Measurements from ENCODE around the gene SUMO1.
"Not testable (repeated sequence)": the region's sequence is repeated elsewhere in the genome, so short reads cannot be mapped to it uniquely, and the experiment has no call there.

Gene SUMO1

DNA sequence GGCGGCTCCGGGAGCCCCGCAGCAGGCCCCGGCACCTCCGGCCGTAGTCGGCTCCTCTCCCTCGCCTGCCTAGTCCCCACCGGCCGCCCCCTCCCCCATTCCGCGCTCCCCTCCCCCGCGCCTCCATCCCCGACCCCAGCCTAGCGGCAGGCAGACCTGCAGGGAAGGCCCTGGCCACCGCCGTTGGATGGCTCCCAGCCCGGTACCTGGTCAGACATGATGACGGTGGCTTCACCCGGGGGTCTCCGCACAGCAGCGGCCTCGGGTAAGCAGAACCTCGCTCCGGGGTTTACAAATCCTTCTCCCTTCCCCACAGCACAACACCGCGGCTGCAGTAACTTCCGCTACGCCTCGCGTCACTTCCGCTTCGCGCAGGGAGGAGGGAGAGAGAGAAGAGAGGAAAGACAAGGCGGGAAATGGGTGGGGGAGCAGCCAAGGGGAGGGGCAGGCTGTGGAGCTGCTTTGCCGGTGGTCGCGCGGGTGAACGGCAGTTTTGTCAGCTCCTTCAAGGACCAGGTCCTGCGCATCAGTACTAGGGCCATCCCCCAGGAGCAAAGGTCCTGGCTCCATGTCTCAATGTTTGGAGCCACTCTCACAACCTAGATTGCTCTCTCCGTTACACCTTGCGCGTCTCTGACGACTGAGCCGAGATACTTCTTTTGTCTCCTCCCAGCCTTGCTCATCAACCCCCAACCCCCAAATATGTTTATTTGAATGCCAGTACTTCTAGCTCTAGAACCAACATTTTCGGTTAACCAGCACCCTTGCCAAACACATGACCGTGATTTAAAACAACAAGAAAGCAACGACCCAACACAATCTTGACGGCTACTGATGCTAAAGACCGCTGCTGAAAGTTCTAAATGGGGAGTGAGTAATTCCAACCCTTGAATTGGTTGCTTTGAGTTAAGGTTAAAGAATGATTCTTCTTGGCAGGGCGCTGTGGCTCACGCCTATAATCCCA, at the start of gene SUMO1:
SUMO1 (minus strand) TSS at position 364 of the 964 bp plus-strand sequence; CDS start at position 218, 146 bp downstream.
- peak; percentile 93 for DNase-seq

DNA sequence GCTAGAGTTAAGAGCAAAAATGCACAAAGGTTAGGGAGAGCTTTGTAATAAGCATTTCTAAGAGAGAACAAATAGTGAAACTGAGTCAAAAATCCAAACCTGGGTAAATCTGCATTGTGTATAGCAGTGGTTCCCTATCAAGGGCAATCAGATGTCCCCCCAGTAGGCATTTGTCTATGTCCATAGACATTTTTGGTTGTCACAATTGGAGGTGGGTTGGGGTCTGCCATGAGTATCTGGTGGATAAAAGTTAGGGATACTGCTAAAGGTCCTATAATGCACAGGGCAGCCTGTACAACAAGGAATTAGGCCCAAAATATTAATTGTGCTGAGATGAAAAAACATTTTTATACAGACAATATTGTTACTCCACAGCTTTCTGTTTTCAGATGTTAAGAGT, 48.2 kb upstream of the SUMO1 start:
- DNase-seq = no peak

DNA sequence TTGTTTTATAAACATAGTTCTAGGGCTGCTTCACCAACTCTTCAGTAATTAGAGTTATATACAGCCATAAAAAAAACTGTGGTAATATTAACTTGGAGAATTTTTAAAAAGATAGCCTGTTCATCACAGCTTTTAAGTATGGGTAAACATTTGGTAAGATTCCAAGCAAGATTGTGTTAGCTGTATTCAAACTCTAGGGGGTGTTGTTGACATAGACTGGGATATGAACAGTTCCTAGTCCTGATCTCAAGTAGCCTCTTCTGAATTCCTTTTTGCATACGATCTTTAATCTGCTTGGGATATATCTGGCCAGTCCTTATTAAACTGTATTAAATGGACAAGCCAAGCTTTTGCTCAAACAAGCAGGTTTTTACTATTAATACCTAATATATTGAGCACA, 40.5 kb upstream of the SUMO1 start:
- DNase-seq = peak; percentile 28

DNA sequence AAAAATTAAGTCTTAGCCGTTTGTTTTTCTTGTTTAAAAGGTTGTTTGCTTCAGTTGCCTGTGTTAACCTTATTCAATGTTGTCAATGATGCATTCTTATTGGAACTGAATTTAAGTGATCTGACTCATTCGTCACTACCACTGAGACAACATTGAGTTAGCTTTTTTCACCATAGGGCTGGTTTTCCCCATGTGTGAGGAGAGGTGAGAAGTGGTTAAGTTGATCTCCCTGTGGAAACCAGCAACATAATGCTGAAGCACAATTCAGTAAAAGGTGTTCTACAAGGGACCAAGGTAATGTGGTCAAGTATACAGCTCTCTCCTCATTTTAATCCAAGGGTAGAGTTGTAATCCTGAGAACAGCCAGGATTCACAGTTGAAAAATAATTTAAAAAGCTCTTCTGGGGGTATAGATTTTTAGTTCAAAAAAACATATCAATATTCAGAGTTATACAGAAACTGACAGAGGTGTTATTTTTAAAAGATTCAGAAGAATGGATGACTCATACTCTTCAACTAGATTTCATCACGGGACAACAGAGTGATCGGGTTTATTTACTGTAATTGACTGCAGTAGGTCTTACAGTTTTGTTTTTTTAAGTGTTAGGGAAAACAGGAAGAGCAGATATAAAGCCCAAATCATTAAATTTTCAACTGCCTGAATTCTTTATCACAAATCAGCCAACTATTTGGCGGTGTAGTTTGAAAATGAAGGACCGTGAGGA, 39.8 kb upstream of the SUMO1 start:
- DNase-seq = peak; percentile 29

DNA sequence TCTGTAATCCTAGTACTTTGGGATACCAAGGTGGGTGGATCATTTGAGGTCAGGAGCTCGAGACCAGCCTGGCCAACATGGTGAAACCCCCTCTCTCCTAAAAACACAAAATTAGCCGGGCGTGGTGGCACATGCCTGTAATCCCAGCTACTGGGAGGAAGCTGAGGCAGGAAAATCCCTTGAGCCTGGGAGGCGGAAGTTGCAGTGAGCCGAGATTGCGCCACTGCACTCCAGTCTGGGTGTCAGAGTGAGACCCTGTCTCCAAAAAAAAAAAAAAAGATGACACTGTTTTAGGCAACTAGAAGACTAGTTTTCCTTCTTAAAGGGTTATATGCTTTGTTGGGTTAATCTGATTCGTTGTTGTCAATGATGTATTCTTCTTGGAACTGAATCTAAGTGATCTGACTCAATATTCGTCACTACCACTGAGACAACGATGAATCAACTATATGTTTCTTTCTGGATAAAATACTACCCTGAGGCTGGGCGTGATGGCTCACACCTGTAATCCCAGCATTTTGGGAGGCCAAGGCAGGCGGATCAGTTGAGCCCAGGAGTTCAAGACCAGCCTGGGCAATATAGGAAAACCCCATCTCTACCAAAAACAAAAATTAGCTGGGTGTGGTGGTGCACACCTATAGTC, 37.8 kb upstream of the SUMO1 start:
- not testable (repeated sequence) for DNase-seq

DNA sequence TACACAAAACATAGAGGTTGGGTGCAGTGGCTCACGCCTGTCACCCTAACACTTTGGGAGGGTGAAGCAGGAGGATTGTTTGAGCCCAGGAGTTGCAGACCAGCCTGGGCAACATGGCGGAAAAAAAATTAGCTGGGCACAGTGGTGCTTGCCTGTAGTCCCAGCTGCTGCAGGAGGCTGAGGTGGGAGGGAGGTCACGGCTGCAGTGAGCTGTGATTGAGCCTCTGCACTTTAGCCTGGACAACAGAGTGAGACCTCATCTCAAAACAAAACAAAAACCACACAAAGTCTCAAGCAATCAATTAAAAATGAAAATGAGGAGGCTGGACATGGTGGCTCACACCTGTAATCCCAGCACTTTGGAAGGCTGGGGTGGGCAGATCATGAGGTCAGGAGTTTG, 32.1 kb upstream of the SUMO1 start:
- no peak for DNase-seq

DNA sequence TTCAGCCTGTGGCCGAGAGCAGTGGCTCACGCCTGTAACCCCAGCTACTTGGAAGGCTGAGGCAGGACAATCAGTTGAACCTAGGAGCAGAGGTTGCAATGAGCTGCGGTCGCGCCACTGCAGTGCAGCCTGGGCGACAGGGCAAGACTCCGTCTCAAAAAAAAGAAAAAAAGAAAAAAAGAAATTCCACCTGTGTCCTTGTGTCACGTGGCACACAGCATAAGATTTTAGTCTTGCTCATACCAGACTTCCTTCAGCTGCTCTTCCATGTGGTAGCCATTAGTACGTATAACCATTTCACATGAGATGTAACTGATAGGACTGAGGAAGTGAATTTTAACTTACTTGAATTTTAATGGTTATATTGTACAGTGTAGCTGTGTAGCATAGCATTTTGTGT, 31.2 kb upstream of the SUMO1 start:
- DNase-seq = peak; percentile 52

DNA sequence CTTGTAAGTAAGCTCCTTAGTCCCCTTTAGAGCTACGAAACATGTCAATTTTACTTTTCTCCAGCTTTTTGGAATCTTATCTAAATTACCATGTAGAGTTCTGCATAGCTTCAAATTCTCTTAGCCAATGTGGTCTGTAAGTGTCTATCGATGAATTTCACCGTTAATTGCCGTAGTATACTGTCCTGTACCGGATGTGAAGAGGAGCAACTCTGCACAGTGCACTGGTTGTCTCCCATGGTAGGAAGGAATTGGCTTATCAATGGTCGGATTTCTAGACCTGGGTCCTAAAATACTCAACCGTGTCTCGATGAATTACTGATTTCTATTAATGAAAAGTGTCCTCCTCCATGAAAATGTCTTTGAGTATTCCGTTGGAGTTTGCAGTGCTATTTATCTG, 29.1 kb upstream of the SUMO1 start:
- peak; percentile 42 for DNase-seq

DNA sequence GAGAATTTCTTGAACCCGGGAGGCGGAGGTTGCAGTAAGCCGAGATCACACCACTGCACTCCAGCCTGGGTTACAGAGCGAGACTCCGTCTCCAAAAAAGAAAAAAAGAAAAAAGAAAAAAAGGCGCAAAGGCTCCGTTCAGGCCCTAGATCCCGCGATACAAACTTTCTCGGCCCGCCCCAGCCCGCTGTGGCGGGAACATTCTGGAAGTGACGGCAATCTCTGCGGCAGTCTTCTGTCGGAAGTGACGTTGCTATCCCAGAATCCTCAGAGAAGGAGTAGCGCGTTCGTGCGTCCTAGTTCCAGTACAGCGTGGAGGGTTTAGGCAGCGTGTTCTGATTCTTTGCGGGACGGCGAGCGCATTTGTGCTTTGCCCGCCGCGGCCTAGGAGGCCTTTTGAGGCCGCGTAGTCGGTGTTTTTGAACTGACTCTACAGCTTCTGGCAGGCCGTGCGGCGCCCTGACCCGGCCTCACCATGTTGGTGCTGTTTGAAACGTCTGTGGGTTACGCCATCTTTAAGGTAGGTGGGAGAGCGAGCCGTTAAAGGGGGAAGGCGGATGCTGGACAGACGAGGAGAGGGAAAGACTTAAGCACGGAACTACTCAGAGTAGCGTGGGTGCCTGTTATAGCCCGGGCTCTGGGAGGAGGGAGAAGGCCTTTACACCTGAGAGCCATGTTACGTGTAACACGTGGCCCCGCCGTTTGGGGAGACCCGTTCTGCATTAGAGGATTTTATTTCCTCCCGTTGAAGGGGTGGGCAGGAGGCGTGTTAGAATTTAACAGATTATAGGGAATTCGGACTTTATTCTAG, 27.3 kb upstream of the SUMO1 start, which contains the start of gene NOP58:
NOP58 (plus strand) TSS at position 297 of the 811 bp plus-strand sequence; CDS start at position 476, 179 bp downstream.
- DNase-seq = peak; percentile 95

DNA sequence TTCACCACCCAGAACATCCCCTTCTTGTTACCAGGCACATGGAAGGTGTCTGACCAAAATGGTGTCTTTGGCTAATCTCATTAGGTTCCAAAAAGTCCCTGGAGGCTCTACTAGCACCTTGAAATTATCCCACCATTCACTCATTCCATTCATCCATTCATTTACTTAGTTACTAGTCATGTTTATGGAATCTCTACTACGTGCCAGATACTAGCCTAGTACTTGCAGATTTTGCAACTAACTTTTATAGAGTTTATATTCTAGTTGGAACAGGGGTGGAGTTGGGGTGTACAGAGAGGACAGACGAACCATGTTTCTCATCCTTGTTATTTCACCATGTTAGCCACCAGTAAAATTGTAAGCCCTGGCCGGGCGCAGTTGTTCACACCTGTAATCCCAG, 23.1 kb upstream of the SUMO1 start:
- DNase-seq = no peak

DNA sequence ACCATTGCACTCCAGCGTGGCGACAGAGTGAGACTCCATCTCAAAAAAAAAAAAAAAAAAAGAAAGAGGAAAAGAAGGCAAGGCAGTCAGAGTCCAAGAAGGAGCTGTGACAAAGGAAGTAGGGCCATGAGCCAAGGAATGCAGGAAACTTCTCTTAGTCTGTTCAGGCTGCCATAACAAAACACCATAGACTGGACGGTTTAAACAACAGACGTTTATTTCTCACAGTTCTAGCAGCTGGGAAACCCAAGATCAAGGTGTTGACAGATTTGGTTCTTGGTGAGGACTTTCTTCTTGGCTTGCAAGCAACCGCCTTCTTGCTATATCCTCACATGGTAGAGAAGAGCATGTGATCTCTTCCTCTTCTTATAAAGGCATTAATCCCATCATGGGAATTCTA, 13.1 kb upstream of the SUMO1 start:
- DNase-seq = no peak

DNA sequence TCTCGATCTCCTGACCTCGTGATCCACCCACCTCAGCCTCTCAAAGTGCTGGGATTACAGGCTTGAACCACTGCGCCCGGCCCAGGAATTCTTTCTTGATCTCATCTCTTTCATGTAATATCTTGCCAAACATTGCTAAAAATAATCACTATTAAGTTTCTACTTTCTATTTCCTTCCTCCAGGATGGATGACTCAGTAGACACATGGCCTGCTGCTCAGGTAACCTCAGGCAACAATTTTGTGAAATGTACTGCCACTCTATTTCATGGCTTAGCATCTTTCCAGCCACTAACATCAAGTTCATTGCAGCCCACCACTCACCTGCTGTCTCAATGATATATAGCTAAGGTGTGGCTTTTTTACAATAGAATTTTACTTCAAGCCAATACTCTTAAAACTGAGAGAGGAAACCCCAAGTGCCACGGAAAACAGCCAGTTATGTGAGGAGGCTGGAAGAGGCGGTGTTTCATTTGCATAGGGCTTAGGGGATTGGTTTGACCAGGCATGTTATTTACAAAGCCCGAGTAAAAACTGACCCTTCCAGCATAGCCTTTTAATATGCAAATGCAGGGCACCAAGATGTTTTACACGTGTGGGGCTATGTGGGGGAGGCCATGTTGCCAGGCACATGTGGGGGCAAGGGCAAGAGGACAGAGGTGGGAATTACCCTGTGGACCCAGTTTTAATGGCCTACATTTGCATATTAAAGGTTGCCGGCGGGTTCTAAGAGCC, 11.3 kb upstream of the SUMO1 start:
- DNase-seq = no peak

DNA sequence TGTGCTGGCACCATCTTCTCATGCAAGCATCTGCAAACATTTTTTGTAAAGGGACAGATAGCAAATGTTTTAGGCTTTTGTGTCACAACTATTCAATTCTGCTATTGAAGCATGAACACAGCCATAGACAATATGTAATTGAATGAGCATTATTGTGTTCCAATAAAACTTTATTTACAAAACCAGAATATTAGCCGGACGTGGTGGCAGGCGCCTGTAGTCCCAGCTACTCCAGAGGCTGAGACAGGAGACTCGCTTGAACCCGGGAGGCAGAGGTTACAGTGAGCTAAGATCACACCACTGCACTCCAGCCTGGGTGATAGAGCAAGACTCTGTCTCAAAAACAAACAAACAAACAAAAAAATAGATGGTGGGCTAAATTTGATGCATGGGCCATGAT, 9.3 kb upstream of the SUMO1 start:
- DNase-seq = not testable (repeated sequence)

DNA sequence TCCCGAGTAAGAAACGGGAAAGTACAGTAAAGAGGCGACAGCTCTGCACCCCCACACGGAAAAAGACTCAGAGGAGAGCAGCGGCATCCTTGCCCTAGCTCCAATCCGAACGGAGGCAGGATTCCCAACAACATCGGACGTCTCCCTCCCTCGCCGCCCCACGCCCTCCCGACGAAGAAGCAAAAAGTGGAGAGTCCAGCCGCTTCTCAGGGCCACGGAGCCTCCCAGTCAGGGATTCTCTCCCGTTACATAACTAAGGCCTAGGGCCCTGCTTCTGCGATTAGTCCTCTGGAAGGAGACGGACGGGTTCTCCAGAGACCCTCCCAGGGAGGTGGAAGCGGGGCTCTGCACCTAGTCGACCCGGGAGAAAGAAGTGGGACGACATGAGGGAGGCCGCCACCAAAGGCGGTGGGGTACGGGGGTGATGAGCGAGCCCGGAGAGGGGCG, 587 bp downstream of the SUMO1 start:
- DNase-seq = peak; percentile 6

DNA sequence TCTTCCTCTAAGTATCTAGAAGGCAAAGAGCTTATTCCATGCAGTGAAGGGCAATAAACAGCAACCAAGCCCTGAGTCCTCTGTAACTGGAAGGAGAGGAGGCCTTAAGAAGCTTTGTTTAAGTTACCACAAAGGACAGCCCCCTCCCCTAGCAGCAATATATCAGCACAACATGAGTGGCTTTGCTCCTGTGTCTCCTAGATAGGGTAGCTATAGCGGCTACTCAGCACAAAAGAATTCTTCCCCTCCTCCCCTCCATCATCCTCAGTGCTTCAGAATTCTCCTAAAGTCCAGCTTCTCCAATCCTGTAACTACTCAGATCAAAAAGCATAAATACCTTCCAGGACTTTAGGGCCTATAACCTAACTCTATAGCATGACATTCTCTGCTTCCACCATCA, 16.5 kb downstream of the SUMO1 start:
- DNase-seq = no peak

DNA sequence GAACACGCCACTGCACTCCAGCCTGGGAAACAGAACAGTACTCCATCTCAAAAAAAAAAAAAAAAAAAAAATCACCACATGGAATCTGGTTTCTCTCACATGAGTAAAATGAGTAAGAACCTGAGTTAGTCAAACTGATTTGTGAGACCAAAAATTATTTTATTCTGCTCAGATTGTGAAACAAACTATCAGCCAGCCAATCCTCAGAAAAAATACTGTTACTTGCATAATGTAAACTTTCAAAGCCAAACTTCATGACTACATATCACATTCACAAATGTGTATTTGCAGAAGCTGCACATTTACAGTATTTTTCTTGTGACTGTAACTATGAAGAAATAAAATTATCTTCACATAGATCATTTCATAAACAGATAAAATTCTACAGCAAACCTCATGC, 23.2 kb downstream of the SUMO1 start:
- no peak for DNase-seq

DNA sequence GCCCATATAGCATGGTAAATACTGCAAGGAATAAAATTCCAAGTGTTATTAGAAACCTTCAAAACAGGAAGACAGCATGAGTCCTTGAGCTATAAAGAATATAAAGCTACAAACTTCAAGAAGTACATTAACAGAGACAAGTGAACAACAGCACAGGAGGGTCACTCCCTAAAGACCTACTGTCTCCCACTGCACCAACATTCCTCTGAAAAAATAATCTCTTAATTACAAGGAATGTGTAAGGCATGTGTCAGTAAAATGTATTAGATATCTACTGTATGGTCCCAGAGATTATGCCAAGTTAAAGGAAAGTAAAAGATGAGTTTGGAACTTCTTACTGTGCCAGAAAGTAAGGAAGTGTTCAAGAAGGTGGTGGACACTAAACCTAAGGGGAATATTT, 29.9 kb downstream of the SUMO1 start:
- no peak for DNase-seq

DNA sequence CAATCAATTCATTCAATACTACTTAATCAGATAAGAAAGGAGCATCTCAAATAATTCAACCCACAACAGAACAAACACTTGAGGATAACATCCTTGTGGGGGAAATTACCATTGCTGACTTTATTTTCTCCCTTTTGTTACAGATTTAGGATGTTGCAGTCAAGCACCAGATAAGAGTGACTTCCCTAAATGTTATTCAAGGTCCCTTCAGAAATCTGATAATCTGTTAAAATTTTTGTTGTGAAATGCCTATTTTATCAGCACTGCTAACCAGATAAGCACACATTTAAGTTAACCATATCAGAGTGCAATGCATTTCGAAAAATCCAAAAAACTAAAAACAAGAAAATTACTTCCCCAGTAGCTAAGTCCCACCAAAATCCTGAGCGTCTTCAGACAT, 33.5 kb downstream of the SUMO1 start:
- no peak for DNase-seq

DNA sequence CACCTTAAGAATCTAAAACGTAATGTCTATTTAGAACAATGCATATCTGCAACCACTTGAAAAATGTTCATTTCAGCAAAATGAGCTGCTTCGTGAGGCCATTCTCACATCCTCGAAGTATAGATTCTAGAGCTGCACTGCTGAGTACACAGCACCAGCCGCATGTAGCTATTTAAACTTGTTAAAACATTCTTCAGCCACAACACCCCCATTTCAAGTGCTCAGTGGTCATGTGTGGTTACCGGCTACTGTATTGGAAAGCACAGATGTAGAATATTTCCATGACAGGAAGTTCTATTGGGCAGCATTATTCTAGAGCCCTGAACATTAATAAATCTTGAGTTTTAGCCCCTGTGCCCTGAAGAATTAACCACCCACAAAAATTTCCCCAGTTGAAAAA, 35.0 kb downstream of the SUMO1 start:
- no peak for DNase-seq

DNA sequence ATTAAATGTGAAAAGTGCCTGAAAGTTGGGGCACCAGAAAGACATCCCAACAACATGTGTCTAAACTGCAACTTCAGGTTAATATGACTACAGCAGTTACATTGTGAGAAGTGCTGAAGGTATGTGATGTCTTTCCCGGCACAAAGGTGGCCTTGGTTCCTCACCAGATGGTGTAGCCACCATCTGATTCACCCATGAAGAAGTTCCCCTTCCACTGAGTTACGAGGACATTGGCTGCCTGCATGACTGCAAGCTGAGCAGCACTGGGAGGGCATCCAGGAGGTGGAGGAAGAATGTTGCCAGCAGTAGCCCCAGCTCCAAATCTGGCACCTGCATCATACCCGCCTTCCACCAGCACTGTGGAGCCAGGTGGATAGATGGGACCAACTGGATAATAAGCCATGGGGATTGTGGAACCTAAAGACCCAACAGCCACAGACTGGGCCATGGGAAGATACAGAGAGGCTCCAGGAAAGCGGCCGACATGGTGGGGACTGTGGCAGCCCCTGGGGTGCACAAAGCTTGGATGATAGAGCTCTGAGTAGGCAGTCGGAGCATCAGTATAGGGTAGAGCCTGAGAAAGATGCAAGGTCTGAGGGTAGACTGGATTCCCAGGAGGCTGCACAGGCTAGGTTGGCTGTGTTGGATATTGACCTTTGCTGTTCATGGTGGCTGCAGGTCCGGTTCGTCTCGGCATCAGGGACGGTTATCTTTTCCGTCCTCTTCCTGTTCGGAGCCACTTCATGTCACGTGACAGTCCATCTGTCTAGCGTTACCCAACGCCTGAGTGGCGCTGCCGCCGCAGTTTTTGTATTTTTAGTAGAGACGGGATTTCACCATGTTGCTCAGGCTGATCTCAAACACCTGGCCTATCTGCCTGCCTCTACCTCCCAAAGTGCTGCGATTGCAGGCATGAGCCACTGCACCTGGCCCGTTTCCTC, 36.9 kb downstream of the SUMO1 start:
- DNase-seq = no peak

DNA sequence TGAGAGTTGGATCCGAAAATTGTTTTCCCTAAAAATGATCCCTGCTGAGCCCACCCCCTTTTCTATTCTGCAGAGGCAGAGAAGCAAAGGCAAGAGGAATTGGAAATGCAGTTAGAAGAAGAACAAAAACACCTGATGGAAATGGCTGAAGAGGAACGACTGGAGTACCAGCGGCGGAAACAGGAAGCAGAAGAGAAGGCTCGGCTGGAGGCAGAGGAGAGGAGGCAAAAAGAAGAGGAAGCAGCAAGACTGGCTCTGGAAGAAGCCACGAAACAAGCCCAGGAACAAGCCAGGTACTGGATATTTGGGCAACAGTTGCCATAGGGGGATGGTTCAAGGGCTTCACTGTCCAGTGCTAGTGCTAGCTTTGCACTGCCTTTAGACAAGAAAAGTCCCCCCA, 41.7 kb downstream of the SUMO1 start:
- no peak for DNase-seq
